ENCODE data around the gene STAT1.

GRCh38 chr2:190961918-190962487 is 52.0 kb downstream of the STAT1 start:
- no peak for TF ChIP-seq CTCF (IDR thresholded peaks at IDR 0.05; ENCODE audit: low read depth, low read length)
- TF ChIP-seq EZH2phosphoT487 (IDR thresholded peaks at IDR 0.05; ENCODE audit: low read depth), result no peak
